M059J (cell line): ENCODE measurements around the gene GPR27. TPM values are rescaled to one million over a fixed set of nuclear protein-coding genes. Genes with fewer than 3 reads are reported as not detected.

Source experiments
- DNase-seq: peaks from one replicate; pipeline ENCODE4 v3.0.0-alpha.2; 2012; ENCODE audit warnings: low read depth
- total RNA-seq: library from RNA; depleted of rRNA; stranded (reverse); fragments of >200 nt; shearing (Covaris generic); gene quantifications from 2 replicates; pipeline ENCODE4 v1.2.3, GENCODE V29; 2014; rRNA removed

Gene GPR27
- total RNA-seq, 1 experiment from 2014 or later: not detected

GRCh38 chr3:71785532-71786216 lies 32.0 kb downstream of the GPR27 start:
- DNase-seq: no peak

GRCh38 chr3:71786217-71786549 lies 32.5 kb downstream of the GPR27 start:
- no peak for DNase-seq

- DNase-seq: no peak
Measured at GRCh38 chr3:71786551-71786950, 32.9 kb downstream of the GPR27 start.

GRCh38 chr3:71787851-71788405 lies 34.3 kb downstream of the GPR27 start:
- no peak for DNase-seq

GRCh38 chr3:71789922-71790321 lies 36.3 kb downstream of the GPR27 start:
- no peak for DNase-seq

- DNase-seq: no peak
Measured at GRCh38 chr3:71791634-71792033, 38.0 kb downstream of the GPR27 start.

- DNase-seq: no peak
Measured at GRCh38 chr3:71796290-71796689, 42.6 kb downstream of the GPR27 start.

- DNase-seq: no peak
Measured at GRCh38 chr3:71797455-71797854, 43.8 kb downstream of the GPR27 start.

- DNase-seq: no peak
Measured at GRCh38 chr3:71800023-71800422, 46.4 kb downstream of the GPR27 start.

GRCh38 chr3:71801986-71802385 lies 48.3 kb downstream of the GPR27 start:
- no peak for DNase-seq

- no peak for DNase-seq
Measured at GRCh38 chr3:71803248-71803647, 49.6 kb downstream of the GPR27 start.

GRCh38 chr3:71805199-71805598 lies 51.5 kb downstream of the GPR27 start:
- DNase-seq: no peak

- no peak for DNase-seq
Measured at GRCh38 chr3:71805691-71806090, 52.0 kb downstream of the GPR27 start.

Other genes with a start within 250 kb of the GPR27 start
- gene FOXP1, start 170.1 kb upstream of the GPR27 start, total RNA-seq: 18.1 and 19.2 TPM in 2 replicates
- gene EIF4E3, start 28.5 kb upstream of the GPR27 start, total RNA-seq: 0.07 and 0.39 TPM in 2 replicates
- not detected in 2 replicates for gene PROK2, start 31.3 kb downstream of the GPR27 start, total RNA-seq